Measurements from ENCODE around the gene MAP3K5.

MAP3K5 gene

GRCh38 chr6:136547871-136548270, 244.4 kb downstream of the MAP3K5 start (continued):
- no peak for TF ChIP-seq TCF4 (CRISPR knock-in tag; IDR thresholded peaks at IDR 0.05; ENCODE audit: borderline replicate concordance)
- no peak for TF ChIP-seq SNAI2 (CRISPR knock-in tag; IDR thresholded peaks at IDR 0.05)
- no peak for TF ChIP-seq ZNF565 (CRISPR knock-in tag; conservative IDR thresholded peaks at IDR 0.05; ENCODE audit: low read depth)
- TF ChIP-seq, protein P1, sequence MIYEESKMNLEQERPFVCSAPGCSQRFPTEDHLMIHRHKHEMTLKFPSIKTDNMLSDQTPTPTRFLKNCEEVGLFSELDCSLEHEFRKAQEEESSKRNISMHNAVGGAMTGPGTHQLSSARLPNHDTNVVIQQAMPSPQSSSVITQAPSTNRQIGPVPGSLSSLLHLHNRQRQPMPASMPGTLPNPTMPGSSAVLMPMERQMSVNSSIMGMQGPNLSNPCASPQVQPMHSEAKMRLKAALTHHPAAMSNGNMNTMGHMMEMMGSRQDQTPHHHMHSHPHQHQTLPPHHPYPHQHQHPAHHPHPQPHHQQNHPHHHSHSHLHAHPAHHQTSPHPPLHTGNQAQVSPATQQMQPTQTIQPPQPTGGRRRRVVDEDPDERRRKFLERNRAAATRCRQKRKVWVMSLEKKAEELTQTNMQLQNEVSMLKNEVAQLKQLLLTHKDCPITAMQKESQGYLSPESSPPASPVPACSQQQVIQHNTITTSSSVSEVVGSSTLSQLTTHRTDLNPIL (CRISPR knock-in tag; IDR thresholded peaks at IDR 0.05; ENCODE audit: low read depth) = no peak

GRCh38 chr6:136547336-136547735, 244.9 kb downstream of the MAP3K5 start:
- TF ChIP-seq ARNTL (CRISPR knock-in tag; IDR thresholded peaks at IDR 0.05; ENCODE audit: borderline replicate concordance, low read depth) (no peak), ZNF565 (CRISPR knock-in tag; conservative IDR thresholded peaks at IDR 0.05; ENCODE audit: low read depth) (no peak), GLIS3 (CRISPR knock-in tag; IDR thresholded peaks at IDR 0.05) (no peak), ZNF8 (CRISPR knock-in tag; IDR thresholded peaks at IDR 0.05) (no peak), PATZ1 (CRISPR knock-in tag; IDR thresholded peaks at IDR 0.05; ENCODE audit: borderline replicate concordance) (no peak)
- ATAC-seq = peak; percentile 25; the same call in 1 of the 3 replicates

- ATAC-seq = no peak
- TF ChIP-seq, protein P1 (CRISPR knock-in tag; IDR thresholded peaks at IDR 0.05; ENCODE audit: low read depth) = no peak
- TF ChIP-seq ZC3H10 (CRISPR knock-in tag; IDR thresholded peaks at IDR 0.05) (no peak), ZNF70 (CRISPR knock-in tag; IDR thresholded peaks at IDR 0.05) (no peak), PPARA (CRISPR knock-in tag; IDR thresholded peaks at IDR 0.05; ENCODE audit: borderline replicate concordance) (no peak), ARNTL (CRISPR knock-in tag; IDR thresholded peaks at IDR 0.05; ENCODE audit: borderline replicate concordance, low read depth) (no peak)
- TF ChIP-seq, protein P2, sequence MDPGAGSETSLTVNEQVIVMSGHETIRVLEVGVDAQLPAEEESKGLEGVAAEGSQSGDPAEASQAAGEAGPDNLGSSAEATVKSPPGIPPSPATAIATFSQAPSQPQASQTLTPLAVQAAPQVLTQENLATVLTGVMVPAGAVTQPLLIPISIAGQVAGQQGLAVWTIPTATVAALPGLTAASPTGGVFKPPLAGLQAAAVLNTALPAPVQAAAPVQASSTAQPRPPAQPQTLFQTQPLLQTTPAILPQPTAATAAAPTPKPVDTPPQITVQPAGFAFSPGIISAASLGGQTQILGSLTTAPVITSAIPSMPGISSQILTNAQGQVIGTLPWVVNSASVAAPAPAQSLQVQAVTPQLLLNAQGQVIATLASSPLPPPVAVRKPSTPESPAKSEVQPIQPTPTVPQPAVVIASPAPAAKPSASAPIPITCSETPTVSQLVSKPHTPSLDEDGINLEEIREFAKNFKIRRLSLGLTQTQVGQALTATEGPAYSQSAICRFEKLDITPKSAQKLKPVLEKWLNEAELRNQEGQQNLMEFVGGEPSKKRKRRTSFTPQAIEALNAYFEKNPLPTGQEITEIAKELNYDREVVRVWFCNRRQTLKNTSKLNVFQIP (CRISPR knock-in tag; IDR thresholded peaks at IDR 0.05; ENCODE audit: borderline replicate concordance, low read depth) = no peak
These were observed 245.9 kb downstream of the MAP3K5 start for GRCh38 chr6:136546331-136546730.

DNA sequence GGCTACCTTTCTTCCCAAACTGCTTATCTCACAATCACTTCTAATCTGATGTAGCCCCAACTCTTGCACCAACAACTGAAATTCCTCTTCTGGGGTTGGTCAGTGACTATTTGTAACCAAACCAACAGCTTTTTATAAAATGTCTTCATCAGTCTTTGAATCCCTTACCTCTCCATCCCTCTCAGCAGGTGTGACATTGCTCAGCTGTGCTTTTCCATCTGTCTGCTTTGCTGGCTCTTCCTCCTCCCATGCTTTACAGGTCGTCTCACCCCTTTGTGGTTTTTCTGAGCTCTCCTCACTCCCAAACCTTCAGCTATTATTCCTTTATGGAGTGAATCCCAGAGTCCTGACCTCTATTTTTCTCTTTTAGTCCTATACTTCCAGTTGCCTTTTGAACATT, 248.0 kb downstream of the MAP3K5 start:
- no peak for ATAC-seq
- no peak for TF ChIP-seq ZFP30 (CRISPR knock-in tag; IDR thresholded peaks at IDR 0.05)
- TF ChIP-seq ZNF70 (CRISPR knock-in tag; IDR thresholded peaks at IDR 0.05) = no peak
- no peak for TF ChIP-seq TOX (CRISPR knock-in tag; IDR thresholded peaks at IDR 0.05; ENCODE audit: borderline replicate concordance)
- TF ChIP-seq PATZ1 (CRISPR knock-in tag; IDR thresholded peaks at IDR 0.05; ENCODE audit: borderline replicate concordance) = no peak
- no peak for TF ChIP-seq ZFP3 (CRISPR knock-in tag; IDR thresholded peaks at IDR 0.05)
- TF ChIP-seq, protein P2 (CRISPR knock-in tag; IDR thresholded peaks at IDR 0.05; ENCODE audit: borderline replicate concordance, low read depth) = no peak
- TF ChIP-seq RARB (CRISPR knock-in tag; IDR thresholded peaks at IDR 0.05) = no peak
- no peak for TF ChIP-seq ESRRG (CRISPR knock-in tag; IDR thresholded peaks at IDR 0.05)
- TF ChIP-seq, protein P3, sequence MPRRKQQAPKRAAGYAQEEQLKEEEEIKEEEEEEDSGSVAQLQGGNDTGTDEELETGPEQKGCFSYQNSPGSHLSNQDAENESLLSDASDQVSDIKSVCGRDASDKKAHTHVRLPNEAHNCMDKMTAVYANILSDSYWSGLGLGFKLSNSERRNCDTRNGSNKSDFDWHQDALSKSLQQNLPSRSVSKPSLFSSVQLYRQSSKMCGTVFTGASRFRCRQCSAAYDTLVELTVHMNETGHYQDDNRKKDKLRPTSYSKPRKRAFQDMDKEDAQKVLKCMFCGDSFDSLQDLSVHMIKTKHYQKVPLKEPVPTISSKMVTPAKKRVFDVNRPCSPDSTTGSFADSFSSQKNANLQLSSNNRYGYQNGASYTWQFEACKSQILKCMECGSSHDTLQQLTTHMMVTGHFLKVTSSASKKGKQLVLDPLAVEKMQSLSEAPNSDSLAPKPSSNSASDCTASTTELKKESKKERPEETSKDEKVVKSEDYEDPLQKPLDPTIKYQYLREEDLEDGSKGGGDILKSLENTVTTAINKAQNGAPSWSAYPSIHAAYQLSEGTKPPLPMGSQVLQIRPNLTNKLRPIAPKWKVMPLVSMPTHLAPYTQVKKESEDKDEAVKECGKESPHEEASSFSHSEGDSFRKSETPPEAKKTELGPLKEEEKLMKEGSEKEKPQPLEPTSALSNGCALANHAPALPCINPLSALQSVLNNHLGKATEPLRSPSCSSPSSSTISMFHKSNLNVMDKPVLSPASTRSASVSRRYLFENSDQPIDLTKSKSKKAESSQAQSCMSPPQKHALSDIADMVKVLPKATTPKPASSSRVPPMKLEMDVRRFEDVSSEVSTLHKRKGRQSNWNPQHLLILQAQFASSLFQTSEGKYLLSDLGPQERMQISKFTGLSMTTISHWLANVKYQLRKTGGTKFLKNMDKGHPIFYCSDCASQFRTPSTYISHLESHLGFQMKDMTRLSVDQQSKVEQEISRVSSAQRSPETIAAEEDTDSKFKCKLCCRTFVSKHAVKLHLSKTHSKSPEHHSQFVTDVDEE (CRISPR knock-in tag; IDR thresholded peaks at IDR 0.05) = no peak
- no peak for TF ChIP-seq TCF4 (CRISPR knock-in tag; IDR thresholded peaks at IDR 0.05; ENCODE audit: borderline replicate concordance)
- TF ChIP-seq ZNF8 (CRISPR knock-in tag; IDR thresholded peaks at IDR 0.05) = no peak
- no peak for TF ChIP-seq ZNF565 (CRISPR knock-in tag; conservative IDR thresholded peaks at IDR 0.05; ENCODE audit: low read depth)
